Lower lobe of right lung (tissue), 2 donors: ENCODE measurements around the gene ADGRL2. TPM values are rescaled to one million over a fixed set of nuclear protein-coding genes. Genes with fewer than 3 reads are reported as not detected.

ENCODE experiments used
- ATAC-seq, 2 donors: fragments of 200-7000 bp; cut with Tn5 transposase; one replicate each; pipeline ENCODE4 v1.9.1; 2020 to 2022; ENCODE audit warnings: mild to moderate bottlenecking in 2 of 2, moderate library complexity in 2 of 2
- DNase-seq: peaks from one replicate; pipeline ENCODE4 v3.0.0-alpha.2; 2020
- H3K27ac ChIP-seq: fragments of 200-600 bp; one replicate; pipeline ENCODE4 v1.8.0; 2022
- H3K27me3 ChIP-seq: fragments of 200-600 bp; one replicate; pipeline ENCODE4 v1.8.0; 2022; ENCODE audit warnings: low read depth
- H3K36me3 ChIP-seq: fragments of 200-600 bp; one replicate; pipeline ENCODE4 v1.8.0; 2022; ENCODE audit warnings: mild to moderate bottlenecking
- H3K4me1 ChIP-seq: fragments of 200-600 bp; one replicate; pipeline ENCODE4 v1.8.0; 2022
- H3K4me3 ChIP-seq: fragments of 200-600 bp; one replicate; pipeline ENCODE4 v1.8.0; 2022; ENCODE audit warnings: mild to moderate bottlenecking
- H3K9me3 ChIP-seq: fragments of 200-600 bp; one replicate; pipeline ENCODE4 v1.8.0; 2022
- CTCF ChIP-seq: fragments of 200-600 bp; IDR thresholded peaks from one replicate; pipeline ENCODE4 v1.8.0; 2022; ENCODE audit warnings: antibody characterized with exemption, mild to moderate bottlenecking
- intact Hi-C: fragments of 100-400 bp; cut with DNase I; formaldehyde crosslinking; loops from one replicate; pipeline ENCODE4 v1.11.0; 2022
- total RNA-seq: library from RNA; stranded (reverse); fragmentation: NEBNext Ultra II Directional; extraction: Animal tissue kit (Norgen Biotek cat#: 25700); gene quantifications from one replicate; pipeline ENCODE4 v1.2.1, GENCODE V29; 2021
- donor health status: DM: no; HTN: yes; CAD: no; lungs with severe emphysema.

The ADGRL2 gene
- total RNA-seq, 1 donor from 2014 or later: 97.9 TPM

GRCh38 chr1:82019508-82019907 lies 218.8 kb downstream of the ADGRL2 start:
- H3K4me1 ChIP-seq: no peaks in the 10 kb centered on the region
- no peaks in the 10 kb centered on the region for H3K9me3 ChIP-seq
- H3K27me3 ChIP-seq: no peaks in the 10 kb centered on the region
- no peak overlapping the region for H3K4me3 ChIP-seq
- H3K36me3 ChIP-seq: no peaks in the 10 kb centered on the region
- no peak overlapping the region for H3K27ac ChIP-seq
- peak; percentile 46 to 87 for ATAC-seq
- no peak for TF ChIP-seq CTCF
- DNase-seq: no peak
- intact Hi-C loops: no loop called here

- Histone ChIP-seq H3K9me3 (no peaks in the 10 kb centered on the region), H3K27me3 (no peaks in the 10 kb centered on the region), H3K27ac (no peak overlapping the region), H3K4me1 (no peaks in the 10 kb centered on the region), H3K36me3 (no peaks in the 10 kb centered on the region), H3K4me3 (no peak overlapping the region)
- no peak for DNase-seq
- no peak for ATAC-seq
- intact Hi-C loops: no loop called here
- no peak for TF ChIP-seq CTCF
Measured at GRCh38 chr1:82030830-82031229, 230.1 kb downstream of the ADGRL2 start.

GRCh38 chr1:82032068-82032467 lies 231.3 kb downstream of the ADGRL2 start:
- no peaks in the 10 kb centered on the region for H3K9me3 ChIP-seq
- H3K4me1 ChIP-seq: no peaks in the 10 kb centered on the region
- DNase-seq (no peak), ATAC-seq (no peak)
- TF ChIP-seq CTCF: no peak
- H3K36me3 ChIP-seq: no peaks in the 10 kb centered on the region
- intact Hi-C loops: no loop called here
- no peaks in the 10 kb centered on the region for H3K27me3 ChIP-seq
- no peak overlapping the region for H3K4me3 ChIP-seq
- H3K27ac ChIP-seq: no peak overlapping the region

- intact Hi-C loops: no loop called here
- H3K27ac ChIP-seq: no peak overlapping the region
- TF ChIP-seq CTCF: no peak
- H3K36me3 ChIP-seq: no peaks in the 10 kb centered on the region
- no peaks in the 10 kb centered on the region for H3K9me3 ChIP-seq
- H3K4me3 ChIP-seq: no peak overlapping the region
- H3K4me1 ChIP-seq: no peaks in the 10 kb centered on the region
- ATAC-seq (no peak), DNase-seq (no peak)
- no peaks in the 10 kb centered on the region for H3K27me3 ChIP-seq
Measured at GRCh38 chr1:82034812-82035211, 234.1 kb downstream of the ADGRL2 start.
